ENCODE measurements around the gene RPL28. TPM values are rescaled to one million over a fixed set of nuclear protein-coding genes. Genes with fewer than 3 reads are reported as not detected.

Gene RPL28
- total and polyA plus RNA-seq, 2 of the 13 experiments (the other 11 are each of a cell fraction or from before 2014, with no cell fraction given) = 105 to 420 TPM

GRCh38 chr19:55346725-55347441 lies 38.8 kb upstream of the RPL28 start (continued):
- TF ChIP-seq ZNF367 (CRISPR knock-in tag; IDR thresholded peaks at IDR 0.05; ENCODE audit: borderline replicate concordance) (no peak), KDM5B (CRISPR knock-in tag; IDR thresholded peaks at IDR 0.05; ENCODE audit: borderline replicate concordance) (no peak), DBP (CRISPR knock-in tag; IDR thresholded peaks at IDR 0.05; ENCODE audit: not compliant biosample characterization) (no peak), ZNF253 (CRISPR knock-in tag; IDR thresholded peaks at IDR 0.05; ENCODE audit: borderline replicate concordance) (no peak), REXO4 (CRISPR knock-in tag; IDR thresholded peaks at IDR 0.05; ENCODE audit: borderline replicate concordance) (no peak), RORA (CRISPR knock-in tag; IDR thresholded peaks at IDR 0.05) (no peak)
- TF ChIP-seq, protein P1, sequence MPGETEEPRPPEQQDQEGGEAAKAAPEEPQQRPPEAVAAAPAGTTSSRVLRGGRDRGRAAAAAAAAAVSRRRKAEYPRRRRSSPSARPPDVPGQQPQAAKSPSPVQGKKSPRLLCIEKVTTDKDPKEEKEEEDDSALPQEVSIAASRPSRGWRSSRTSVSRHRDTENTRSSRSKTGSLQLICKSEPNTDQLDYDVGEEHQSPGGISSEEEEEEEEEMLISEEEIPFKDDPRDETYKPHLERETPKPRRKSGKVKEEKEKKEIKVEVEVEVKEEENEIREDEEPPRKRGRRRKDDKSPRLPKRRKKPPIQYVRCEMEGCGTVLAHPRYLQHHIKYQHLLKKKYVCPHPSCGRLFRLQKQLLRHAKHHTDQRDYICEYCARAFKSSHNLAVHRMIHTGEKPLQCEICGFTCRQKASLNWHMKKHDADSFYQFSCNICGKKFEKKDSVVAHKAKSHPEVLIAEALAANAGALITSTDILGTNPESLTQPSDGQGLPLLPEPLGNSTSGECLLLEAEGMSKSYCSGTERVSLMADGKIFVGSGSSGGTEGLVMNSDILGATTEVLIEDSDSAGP (CRISPR knock-in tag; IDR thresholded peaks at IDR 0.05; ENCODE audit: borderline replicate concordance) = no peak

GRCh38 chr19:55347442-55348009 lies 38.2 kb upstream of the RPL28 start:
- DNase-seq (ENCODE audit: low spot score) (no peak), ATAC-seq (no peak), FAIRE-seq (no peak)
- H3K27me3 ChIP-seq (ENCODE audit: control insufficient read depth in 1 of 2, insufficient read depth in 2 of 2, low read length in 2 of 2) = peaks cover 6 to 12% of the 10 kb centered on the region in 2 experiments; a peak in 4 of 5 replicates
- WGBS (ENCODE audit: low lambda C conversion rate) = 89% methylated on average over 10 of the region's 10 CpGs
- H3K4me3 ChIP-seq (replicated peaks in 1 of 3; ENCODE audit: insufficient read depth in 1 of 3, low read depth in 2 of 3, low read length in 3 of 3) = no peak overlapping the region
- no peak overlapping the region for H3K9ac ChIP-seq (ENCODE audit: insufficient read depth, low read depth, low read length)
- no TSS peak for BruUV-seq (replicated peaks)
- H3K36me3 ChIP-seq (replicated peaks in 1 of 2; ENCODE audit: control insufficient read depth in 1 of 2, insufficient read depth in 2 of 2, low read length in 2 of 2) = peaks cover 2 to 7% of the 10 kb centered on the region in 2 experiments; a peak in 3 of 5 replicates
- peaks cover 6% of the 10 kb centered on the region for H3K4me1 ChIP-seq (ENCODE audit: insufficient read depth, low read length)
- H2AFZ ChIP-seq (ENCODE audit: low read length) = no peak overlapping the region
- H4K20me1 ChIP-seq (ENCODE audit: insufficient read depth, low read length) = no peaks in the 10 kb centered on the region
- in situ Hi-C loops (cut with HindIII; ENCODE audit: extremely low pct_ligation_motif_present, low pct_unique_long_range_greater_than_20kb) (no loop called here), intact Hi-C loops (cut with micrococcal nuclease; ENCODE audit: unreplicated experiment) (no loop called here)
- H3K27ac ChIP-seq (ENCODE audit: extremely low read length, insufficient read depth, low read length) = no peak overlapping the region
- H3K4me2 ChIP-seq (ENCODE audit: low read depth, low read length) = no peak overlapping the region
- POLR2A ChIA-PET = no interaction called here
- CTCF ChIA-PET (ENCODE audit: low intra/inter-chr PET ratio, low total read pairs) = no interaction called here
- no peaks in the 10 kb centered on the region for H3K79me2 ChIP-seq (ENCODE audit: insufficient read depth, low read length)
- no peaks in the 10 kb centered on the region for H3K9me3 ChIP-seq (ENCODE audit: low read length)
- TF ChIP-seq ZNF557 (CRISPR knock-in tag; IDR thresholded peaks at IDR 0.05) (no peak), SOX5 (CRISPR knock-in tag; IDR thresholded peaks at IDR 0.05; ENCODE audit: borderline replicate concordance) (no peak), KLF15 (CRISPR knock-in tag; IDR thresholded peaks at IDR 0.05; ENCODE audit: borderline replicate concordance) (no peak), ZNF275 (CRISPR knock-in tag; IDR thresholded peaks at IDR 0.05; ENCODE audit: borderline replicate concordance) (no peak), KAT2B (IDR thresholded peaks at IDR 0.05; ENCODE audit: borderline replicate concordance, low read depth, low read length) (no peak), ZNF501 (CRISPR knock-in tag; IDR thresholded peaks at IDR 0.05) (no peak), ZNF383 (CRISPR knock-in tag; IDR thresholded peaks at IDR 0.05; ENCODE audit: borderline replicate concordance) (no peak), CEBPG (CRISPR knock-in tag; IDR thresholded peaks at IDR 0.05) (no peak), ZBTB38 (CRISPR knock-in tag; IDR thresholded peaks at IDR 0.05) (no peak)
- TF ChIP-seq, protein P2, sequence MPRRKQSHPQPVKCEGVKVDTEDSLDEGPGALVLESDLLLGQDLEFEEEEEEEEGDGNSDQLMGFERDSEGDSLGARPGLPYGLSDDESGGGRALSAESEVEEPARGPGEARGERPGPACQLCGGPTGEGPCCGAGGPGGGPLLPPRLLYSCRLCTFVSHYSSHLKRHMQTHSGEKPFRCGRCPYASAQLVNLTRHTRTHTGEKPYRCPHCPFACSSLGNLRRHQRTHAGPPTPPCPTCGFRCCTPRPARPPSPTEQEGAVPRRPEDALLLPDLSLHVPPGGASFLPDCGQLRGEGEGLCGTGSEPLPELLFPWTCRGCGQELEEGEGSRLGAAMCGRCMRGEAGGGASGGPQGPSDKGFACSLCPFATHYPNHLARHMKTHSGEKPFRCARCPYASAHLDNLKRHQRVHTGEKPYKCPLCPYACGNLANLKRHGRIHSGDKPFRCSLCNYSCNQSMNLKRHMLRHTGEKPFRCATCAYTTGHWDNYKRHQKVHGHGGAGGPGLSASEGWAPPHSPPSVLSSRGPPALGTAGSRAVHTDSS (CRISPR knock-in tag; conservative IDR thresholded peaks at IDR 0.05) = no peak

Measured in HepG2 (cell line).